Effector memory CD4-positive, alpha-beta T cell (primary cell): ENCODE results near the gene FANCE.
A peak's percentile ranks its signal among the peaks of the same experiment; 100 is the strongest.

ENCODE experiments used
- DNase-seq, 3 donors: peaks; one replicate each; pipeline ENCODE4 v3.0.0-alpha.2; 2020
- H3K27ac ChIP-seq: 2 replicates; pipeline ENCODE4 v1.7.0; 2013; ENCODE audit warnings: mild to moderate bottlenecking, low read length, moderate library complexity; ENCODE audit not compliant: insufficient read depth, poor library complexity, severe bottlenecking
- H3K27me3 ChIP-seq: replicated peaks from 2 replicates; pipeline ENCODE4 v1.7.0; 2013; ENCODE audit warnings: mild to moderate bottlenecking, low read length; ENCODE audit not compliant: insufficient read depth, control insufficient read depth, poor library complexity, severe bottlenecking
- H3K36me3 ChIP-seq: 2 replicates; pipeline ENCODE4 v1.7.0; 2013; ENCODE audit warnings: mild to moderate bottlenecking, low read length, moderate library complexity; ENCODE audit not compliant: control insufficient read depth, insufficient read depth
- H3K4me1 ChIP-seq: 2 replicates; pipeline ENCODE4 v1.7.0; 2013; ENCODE audit warnings: low read length, mild to moderate bottlenecking; ENCODE audit not compliant: control insufficient read depth, insufficient read depth, poor library complexity, severe bottlenecking
- H3K4me3 ChIP-seq: 2 replicates; pipeline ENCODE4 v1.7.0; 2013; ENCODE audit warnings: low read length, low read depth, mild to moderate bottlenecking; ENCODE audit not compliant: insufficient read depth, poor library complexity, severe bottlenecking
- H3K9me3 ChIP-seq: 2 replicates; pipeline ENCODE4 v1.7.0; 2013; ENCODE audit warnings: mild to moderate bottlenecking, low read length, moderate library complexity; ENCODE audit not compliant: control insufficient read depth

Gene FANCE

DNA sequence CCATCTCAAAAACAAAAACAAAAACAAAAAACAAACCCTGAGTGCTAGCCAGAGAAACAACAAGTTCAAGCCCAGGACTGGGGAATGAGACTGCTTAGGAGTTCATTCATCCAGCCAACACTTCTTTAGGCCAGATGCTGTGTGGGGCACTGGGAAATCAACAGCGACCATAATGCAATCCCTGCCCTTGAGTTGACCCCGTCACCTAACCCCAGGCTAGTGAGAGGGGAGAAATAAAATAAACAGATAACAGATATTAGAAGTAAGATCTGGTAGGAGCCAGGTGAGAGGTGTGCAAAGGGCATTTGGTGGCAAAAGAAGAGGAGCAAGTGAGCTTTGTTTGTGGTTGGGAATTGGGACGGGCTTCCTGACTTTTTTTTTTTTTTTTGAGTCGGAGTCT, 11.2 kb downstream of the FANCE start:
- Histone ChIP-seq H3K4me3 (no peak overlapping the region), H3K4me1 (no peaks in the 10 kb centered on the region), H3K36me3 (peaks cover 13% of the 10 kb centered on the region), H3K9me3 (no peaks in the 10 kb centered on the region), H3K27ac (no peak overlapping the region), H3K27me3 (no peaks in the 10 kb centered on the region)
- no peak for DNase-seq

DNA sequence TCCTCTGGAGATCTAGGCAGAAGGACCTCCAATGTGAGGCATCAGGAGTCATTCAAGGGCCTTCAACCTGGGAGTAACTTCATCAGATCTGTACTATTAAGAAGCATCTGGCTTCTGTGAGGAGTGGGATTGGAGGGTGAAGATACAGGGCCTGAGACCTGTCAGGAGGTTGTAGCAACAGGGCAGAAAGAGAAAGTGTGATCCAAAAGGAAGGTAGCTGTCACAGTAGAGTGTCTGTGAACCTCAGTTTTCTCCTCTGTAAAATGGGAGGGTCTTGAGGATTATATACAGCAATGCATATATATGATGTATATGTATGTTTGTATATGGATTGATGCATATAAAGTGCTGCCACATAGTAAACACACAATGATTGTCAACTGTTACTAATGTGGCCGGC, 13.5 kb downstream of the FANCE start:
- Histone ChIP-seq H3K4me1 (peaks cover 19% of the 10 kb centered on the region), H3K9me3 (no peaks in the 10 kb centered on the region), H3K27ac (no peak overlapping the region), H3K4me3 (no peak overlapping the region), H3K36me3 (peaks cover 17% of the 10 kb centered on the region), H3K27me3 (no peaks in the 10 kb centered on the region)
- no peak for DNase-seq

DNA sequence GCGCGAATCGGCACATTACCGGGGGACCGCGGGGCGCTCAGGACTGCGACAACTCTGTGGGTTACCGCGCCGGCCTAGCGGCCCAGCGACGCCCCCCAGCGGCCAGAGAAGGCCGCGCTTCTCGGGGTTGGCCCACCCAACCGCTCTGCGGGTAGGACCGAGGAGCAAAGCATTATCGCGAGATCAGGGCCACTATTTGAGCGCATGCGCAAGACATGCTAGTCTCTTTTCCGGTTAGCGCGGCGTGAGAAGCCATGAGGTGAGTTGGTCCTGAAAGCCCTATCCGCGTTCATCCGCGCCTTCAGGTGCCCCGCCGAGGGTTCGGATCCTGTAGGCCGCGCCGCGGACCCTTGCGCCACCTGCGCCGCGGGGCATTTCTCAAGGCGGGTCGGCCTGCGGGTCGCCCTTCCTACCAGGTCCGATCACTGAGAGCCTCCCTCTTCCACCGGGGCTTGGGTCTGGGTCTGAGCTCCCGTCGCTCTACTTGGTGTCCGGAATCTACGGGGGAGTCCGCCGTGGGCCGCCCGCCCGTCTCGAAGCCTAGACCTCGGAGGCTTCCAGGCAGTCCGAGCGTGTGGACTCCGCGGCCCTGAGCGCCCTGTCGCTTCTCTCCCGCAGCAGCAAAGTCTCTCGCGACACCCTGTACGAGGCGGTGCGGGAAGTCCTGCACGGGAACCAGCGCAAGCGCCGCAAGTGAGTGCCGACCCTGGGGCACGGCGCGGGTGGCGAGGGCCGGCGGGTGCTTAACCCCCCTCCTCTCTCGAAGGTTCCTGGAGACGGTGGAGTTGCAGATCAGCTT, 16.2 kb downstream of the FANCE start, which contains the start of gene RPL10A:
Gene RPL10A (plus strand): TSS at position 221 of the 799 bp plus-strand sequence. CDS start 34 bp downstream, at position 255.
- Histone ChIP-seq H3K27me3 (no peaks in the 10 kb centered on the region), H3K4me1 (peaks cover 19% of the 10 kb centered on the region), H3K27ac (peak within 1 kb of the TSS; percentile 86), H3K4me3 (peak within 1 kb of the TSS; percentile 72), H3K9me3 (no peaks in the 10 kb centered on the region), H3K36me3 (peaks cover 23% of the 10 kb centered on the region)
- peak; percentile 91 to 94 (median 93) for DNase-seq

DNA sequence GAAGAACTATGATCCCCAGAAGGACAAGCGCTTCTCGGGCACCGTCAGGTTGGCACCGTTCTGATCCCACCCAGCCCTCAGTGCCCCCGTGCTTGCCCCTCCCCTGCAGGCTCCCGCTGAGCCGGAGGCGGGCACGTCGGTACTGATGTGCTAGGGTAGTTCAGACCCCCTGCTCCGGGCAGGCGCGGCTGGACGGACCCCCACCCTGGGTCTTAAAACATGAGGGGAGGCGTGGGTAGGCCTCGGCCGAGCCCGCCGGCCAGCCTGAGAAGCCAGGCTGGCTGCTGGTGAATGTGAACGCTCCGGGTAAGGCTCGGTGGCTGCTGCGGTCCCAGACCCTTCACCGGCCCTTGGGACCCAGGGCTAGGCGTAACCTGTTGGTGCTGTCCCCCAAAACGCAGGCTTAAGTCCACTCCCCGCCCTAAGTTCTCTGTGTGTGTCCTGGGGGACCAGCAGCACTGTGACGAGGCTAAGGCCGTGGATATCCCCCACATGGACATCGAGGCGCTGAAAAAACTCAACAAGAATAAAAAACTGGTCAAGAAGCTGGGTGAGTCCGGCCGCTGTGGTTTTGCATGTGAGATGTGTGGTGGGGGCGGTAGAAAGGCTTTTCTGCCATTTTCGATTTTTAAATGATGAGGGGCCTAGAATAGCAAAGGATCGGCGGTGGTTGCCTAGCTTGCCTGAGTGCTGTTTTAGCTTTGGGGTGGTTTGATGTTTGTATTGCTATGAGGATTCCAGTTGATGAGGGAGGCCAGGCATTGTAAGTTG, 17.0 kb downstream of the FANCE start:
- Histone ChIP-seq H3K9me3 (no peaks in the 10 kb centered on the region), H3K27ac (peak overlapping the region; percentile 86), H3K36me3 (peaks cover 27% of the 10 kb centered on the region), H3K4me3 (peak overlapping the region; percentile 72), H3K27me3 (no peaks in the 10 kb centered on the region), H3K4me1 (peaks cover 19% of the 10 kb centered on the region)
- DNase-seq = no peak

DNA sequence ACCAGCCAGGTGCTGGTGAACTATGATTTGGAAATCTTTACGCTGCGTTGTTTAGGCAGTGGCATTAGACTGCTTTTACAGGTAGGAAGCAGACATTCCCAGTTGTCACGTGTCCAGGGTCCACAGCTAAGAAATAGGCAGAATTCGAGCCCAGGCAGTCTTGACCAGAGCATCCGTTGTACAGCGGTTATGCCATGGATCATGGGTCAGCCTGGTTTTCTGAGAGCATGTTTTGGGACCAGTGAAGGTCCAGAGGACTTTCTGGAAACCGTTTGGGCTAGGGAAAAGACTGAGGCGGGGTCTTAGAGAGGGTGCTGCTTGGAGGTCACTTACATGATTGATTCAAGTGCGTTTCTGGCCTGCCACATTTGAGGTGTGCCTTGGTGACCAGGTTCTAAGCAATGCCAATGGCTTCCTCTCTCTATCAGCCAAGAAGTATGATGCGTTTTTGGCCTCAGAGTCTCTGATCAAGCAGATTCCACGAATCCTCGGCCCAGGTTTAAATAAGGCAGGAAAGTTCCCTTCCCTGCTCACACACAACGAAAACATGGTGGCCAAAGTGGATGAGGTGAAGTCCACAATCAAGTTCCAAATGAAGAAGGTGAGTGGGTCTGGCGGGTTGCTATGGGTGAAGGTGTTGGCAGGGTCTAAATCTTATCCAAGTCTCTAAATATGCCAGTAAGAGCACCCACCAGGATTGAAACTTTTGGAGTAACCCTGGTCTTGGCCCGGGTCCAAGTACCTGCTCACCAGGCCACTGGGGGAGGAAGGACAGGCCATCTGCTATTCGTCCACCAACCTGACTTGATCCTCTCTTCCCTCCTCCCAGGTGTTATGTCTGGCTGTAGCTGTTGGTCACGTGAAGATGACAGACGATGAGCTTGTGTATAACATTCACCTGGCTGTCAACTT, 17.9 kb downstream of the FANCE start:
- DNase-seq = no peak
- Histone ChIP-seq H3K36me3 (peaks cover 33% of the 10 kb centered on the region), H3K9me3 (no peaks in the 10 kb centered on the region), H3K4me1 (peaks cover 19% of the 10 kb centered on the region), H3K27me3 (no peaks in the 10 kb centered on the region), H3K4me3 (peak overlapping the region; percentile 72), H3K27ac (peak overlapping the region; percentile 86)

DNA sequence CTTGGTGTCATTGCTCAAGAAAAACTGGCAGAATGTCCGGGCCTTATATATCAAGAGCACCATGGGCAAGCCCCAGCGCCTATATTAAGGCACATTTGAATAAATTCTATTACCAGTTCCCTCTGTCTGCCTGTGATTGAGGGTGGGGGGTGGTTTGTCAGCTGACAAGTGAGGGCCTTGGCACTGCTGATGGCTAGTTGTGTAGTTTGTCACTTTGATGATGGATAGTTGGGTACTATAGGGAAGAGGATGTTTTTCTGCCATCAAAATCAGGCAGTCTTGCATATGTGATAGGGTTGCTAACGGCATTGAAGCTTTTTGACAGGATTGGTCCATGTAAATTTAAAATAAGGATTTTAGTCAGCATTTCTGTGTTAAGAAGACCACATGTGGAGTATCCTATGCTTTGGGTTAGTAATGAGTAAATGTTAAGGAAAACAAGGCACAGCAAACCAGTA, 18.6 kb downstream of the FANCE start:
- H3K36me3 ChIP-seq = peaks cover 33% of the 10 kb centered on the region
- no peaks in the 10 kb centered on the region for H3K9me3 ChIP-seq
- H3K4me3 ChIP-seq = no peak overlapping the region
- H3K4me1 ChIP-seq = peaks cover 19% of the 10 kb centered on the region
- peak overlapping the region; percentile 27 for H3K27ac ChIP-seq
- H3K27me3 ChIP-seq = no peaks in the 10 kb centered on the region
- DNase-seq = no peak

DNA sequence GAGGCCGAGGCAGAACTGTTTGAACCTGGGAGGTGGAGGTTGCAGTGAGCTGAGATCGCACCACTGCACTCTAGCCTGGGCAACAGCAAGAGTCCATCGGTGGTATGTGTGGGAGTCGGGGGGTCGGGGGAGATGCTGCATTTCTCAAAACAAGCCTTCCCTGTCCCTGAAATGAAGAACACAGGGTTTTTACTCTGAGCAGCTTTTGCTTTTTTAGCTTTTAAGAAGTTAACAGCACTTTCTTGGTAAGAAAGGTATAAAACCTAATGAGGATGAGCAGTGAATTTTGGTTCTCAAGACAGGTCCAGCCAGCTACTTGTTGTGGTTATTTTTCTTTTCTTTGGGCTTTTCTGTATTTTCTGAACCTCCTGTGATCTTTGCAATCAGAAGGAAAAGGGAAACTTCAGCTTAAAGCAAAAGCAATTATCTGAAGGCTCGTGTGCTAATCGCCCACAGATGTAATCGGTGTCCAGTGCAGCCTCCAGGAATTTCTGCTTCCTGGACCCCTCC, 19.8 kb downstream of the FANCE start:
- Histone ChIP-seq H3K9me3 (no peaks in the 10 kb centered on the region), H3K36me3 (peaks cover 28% of the 10 kb centered on the region), H3K4me1 (peaks cover 19% of the 10 kb centered on the region), H3K27ac (peak overlapping the region; percentile 14), H3K27me3 (no peaks in the 10 kb centered on the region), H3K4me3 (no peak overlapping the region)
- no peak for DNase-seq

DNA sequence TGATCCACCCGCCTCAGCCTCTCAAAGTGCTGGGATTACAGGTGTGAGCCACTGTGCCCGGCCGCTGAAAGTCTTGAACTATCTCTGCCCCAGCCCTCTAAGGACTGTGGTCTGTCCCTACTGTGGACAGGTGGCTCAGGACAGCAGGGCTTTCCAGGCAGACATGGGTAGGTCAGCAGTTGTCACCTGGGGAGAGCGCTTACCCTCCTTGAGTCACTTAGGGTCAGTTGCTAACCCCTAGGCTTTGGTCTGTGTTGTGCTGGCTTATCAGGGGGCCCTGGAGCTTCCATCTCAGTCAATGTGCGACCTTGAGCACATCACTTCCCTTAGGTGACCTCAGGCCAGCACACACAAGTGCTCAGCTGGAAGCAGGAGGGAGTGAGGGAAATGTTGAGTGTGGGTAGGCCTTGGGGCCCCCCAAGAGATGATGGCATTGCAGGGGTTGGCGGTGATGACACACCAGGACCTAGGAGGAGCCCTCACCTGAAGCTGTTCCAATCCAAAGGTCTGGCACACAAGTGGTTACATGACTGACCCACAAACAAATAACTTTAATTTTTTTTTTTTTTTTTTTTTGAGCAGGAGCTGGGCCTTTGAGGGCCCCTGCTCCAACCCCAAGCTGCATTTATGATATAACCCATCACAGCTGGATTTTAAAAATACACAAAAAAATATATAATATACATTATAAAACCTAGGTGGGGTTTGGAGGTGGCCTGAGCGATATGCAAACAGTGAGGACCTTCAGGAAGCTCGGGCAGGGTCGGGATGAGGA, 21.1 kb downstream of the FANCE start:
- Histone ChIP-seq H3K9me3 (no peaks in the 10 kb centered on the region), H3K27me3 (no peaks in the 10 kb centered on the region), H3K36me3 (peaks cover 28% of the 10 kb centered on the region), H3K4me1 (peaks cover 19% of the 10 kb centered on the region), H3K27ac (no peak overlapping the region), H3K4me3 (no peak overlapping the region)
- DNase-seq = no peak

DNA sequence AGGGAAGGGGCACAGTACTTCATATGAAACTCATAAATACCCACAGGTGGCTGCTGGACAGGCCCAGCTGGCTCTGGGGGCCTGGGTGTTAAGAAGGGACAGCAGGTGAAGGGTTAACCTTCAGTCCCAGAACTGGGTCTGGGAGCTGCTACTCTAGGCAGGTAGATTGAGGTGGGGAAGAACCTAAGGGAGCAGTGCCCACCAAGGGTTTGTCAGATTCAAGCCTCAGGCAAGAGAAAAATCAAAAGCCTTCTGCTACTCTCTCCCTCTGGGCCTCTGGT, 21.7 kb downstream of the FANCE start:
- H3K36me3 ChIP-seq = peaks cover 28% of the 10 kb centered on the region
- no peak for DNase-seq

More for the DNA sequence above, 21.7 kb downstream of the FANCE start:
- no peak overlapping the region for H3K4me3 ChIP-seq
- no peaks in the 10 kb centered on the region for H3K27me3 ChIP-seq
- H3K4me1 ChIP-seq = peaks cover 17% of the 10 kb centered on the region
- H3K9me3 ChIP-seq = no peaks in the 10 kb centered on the region
- H3K27ac ChIP-seq = no peak overlapping the region
